GM19328 (cell line): Measurements from ENCODE around the gene NCKAP5.

ENCODE experiments used
- ATAC-seq: cut with Tn5 transposase; IDR thresholded peaks from one replicate; pipeline ENCODE4 v1.9.1; 2021; ENCODE audit warnings: mild to moderate bottlenecking, moderate library complexity; ENCODE audit not compliant: unreplicated experiment

The NCKAP5 gene

DNA sequence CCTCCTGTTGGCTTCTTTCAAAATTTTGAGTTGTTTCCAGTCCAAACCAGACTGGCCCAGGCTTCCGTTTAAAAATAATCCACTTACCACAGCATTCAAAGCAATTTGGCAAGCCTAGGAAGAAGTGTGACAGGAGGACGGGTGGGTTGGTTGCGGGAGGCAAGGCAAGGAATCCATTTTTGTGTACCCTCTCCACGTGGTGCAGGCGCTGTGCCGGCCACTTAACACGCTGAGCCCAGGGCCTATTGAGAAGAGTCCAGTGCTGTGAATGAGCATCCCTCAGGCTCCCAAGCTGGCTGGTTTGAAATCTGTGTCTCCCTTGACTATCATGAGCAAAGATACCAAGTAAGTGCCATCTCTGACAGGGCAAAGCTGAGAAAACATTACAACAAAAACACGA is 160.9 kb downstream of the NCKAP5 start:
- no peak for ATAC-seq

DNA sequence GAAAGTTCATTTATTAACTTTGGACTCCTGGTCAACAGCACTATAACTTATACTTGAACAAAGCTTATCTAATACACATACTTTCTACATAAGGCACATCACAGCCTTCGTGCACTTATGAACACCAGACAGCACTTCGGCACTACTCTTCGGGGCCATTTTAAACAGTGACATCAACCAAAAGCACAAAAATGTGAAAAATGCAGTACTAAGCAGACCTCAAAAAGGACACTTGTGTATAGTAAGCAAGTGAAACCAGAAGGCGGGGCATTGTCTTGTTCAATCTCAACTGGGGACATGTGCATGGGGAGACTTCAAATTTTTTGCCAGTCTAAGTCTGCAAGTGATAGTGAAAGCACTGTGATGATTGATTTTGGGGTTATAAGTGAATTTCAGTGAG is 163.0 kb downstream of the NCKAP5 start:
- ATAC-seq = no peak

- ATAC-seq = no peak
Measured at GRCh38 chr2:133400411-133400810, 167.9 kb downstream of the NCKAP5 start.

DNA sequence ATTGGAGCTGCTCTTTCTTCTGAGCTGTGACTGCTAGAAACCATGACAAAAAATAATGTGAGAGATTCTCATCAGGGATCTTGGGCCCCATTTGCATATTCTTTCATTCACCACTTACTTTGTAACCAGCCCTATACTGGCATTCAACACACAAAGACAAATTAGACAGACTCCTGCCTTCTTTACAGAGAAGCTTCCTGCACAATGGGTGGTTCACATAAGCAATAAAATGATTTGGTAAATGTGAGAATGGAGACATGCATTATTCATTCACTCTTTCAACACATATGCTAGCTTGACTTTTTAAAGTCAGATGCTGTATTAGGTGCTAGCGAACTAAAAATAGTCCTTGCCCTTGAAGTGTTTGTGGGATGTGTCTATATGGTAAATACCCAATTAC is 174.4 kb downstream of the NCKAP5 start:
- ATAC-seq = no peak

GRCh38 chr2:133390156-133390555 is 178.1 kb downstream of the NCKAP5 start:
- no peak for ATAC-seq

GRCh38 chr2:133389569-133389968 is 178.7 kb downstream of the NCKAP5 start:
- ATAC-seq = no peak

- ATAC-seq = no peak
Measured at GRCh38 chr2:133382566-133382965, 185.7 kb downstream of the NCKAP5 start.

DNA sequence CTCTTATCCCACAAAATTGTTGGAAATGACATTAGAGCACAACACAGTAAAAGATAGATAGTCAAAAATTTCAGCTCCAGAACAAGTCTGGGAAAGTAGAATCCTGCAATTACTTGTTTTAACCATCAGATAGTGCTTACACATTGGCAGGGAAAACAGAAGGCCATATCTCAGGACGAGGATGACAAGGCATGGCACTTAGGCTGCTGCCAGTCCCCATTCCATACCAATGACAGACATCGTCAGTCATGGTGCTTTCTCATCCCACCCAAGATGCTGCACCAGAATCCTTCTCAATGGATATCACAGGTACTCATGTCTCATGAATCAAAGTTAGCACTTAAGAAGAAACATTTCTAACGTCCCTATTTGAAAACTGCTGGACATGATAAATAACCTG is 187.3 kb downstream of the NCKAP5 start:
- no peak for ATAC-seq

GRCh38 chr2:133378928-133379549 is 189.2 kb downstream of the NCKAP5 start:
- no peak for ATAC-seq

GRCh38 chr2:133378386-133378785 is 189.9 kb downstream of the NCKAP5 start:
- no peak for ATAC-seq

GRCh38 chr2:133377599-133377998 is 190.7 kb downstream of the NCKAP5 start:
- no peak for ATAC-seq

- ATAC-seq = no peak
Measured at GRCh38 chr2:133377021-133377481, 191.2 kb downstream of the NCKAP5 start.

DNA sequence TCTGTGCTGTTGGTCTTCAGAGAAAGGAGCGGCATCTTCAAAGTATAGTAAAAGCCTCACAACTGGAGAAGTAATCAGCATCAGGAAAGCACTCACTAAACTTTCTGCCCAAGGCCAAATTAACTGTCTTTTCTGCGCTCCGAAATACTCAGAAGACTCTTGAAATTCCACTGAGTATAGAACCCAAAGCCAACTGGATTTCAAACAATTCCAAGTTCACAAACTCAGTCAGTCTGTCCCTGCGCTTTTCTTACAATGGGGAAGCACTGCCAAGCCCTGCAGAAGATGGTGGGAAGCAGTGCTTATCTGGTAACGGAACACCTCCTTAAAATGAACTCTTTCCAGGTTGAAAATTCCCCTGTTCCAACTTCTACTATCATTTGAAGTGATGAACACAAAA is 193.5 kb downstream of the NCKAP5 start:
- no peak for ATAC-seq

DNA sequence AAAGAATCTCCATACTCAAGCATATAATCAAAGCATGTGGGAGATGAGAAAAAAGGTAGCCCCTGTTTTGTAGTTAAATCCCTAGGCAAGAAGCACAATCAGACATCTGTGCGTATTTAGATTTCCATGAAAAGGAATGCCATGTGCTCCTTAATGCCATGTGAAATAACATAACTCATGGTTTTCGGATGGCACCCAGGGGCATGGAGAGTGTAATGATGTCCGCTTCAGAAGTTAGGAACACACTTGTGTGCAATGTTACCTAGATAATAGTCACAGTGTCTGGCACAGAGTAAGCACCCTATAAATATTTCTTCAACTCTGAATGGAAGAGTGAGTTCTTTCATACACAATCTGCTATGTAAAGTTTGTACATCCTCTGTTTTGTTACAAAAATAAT is 197.0 kb downstream of the NCKAP5 start:
- ATAC-seq = no peak

DNA sequence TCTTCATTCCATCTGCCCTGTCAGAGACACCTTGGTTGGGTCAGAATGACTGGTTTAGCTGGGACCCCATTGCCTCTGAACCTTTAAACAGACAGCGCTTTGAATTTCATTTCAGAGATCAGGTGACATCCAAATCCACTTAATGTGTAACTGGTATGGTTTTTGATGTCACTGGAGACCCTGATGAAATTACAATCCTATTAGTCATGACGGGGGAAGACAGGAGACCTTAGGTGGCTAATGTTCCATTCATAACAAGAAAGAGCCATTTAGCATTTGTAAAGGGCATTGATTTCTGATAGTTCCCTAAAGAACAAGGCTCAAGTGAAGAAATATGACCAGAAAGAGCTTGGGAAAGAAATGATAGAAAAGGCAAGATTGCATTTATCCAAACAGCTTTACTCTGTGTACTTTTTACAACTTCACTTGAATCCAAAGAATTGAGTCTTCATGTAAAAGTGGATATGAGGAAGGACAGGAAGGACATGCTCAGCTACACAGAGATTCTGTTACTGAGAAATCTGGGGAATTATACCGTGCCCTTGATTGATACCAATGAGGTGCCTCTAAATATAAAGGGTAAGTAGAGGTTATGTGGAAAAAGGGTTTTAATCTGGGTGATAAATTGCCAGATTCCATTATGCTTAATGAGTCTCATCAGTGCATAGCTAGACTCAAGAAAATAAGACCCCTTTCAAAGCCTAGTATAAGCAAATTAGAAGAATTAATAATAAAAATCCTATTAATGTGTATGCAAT is 198.2 kb downstream of the NCKAP5 start:
- no peak for ATAC-seq

GRCh38 chr2:133365117-133365516 is 203.1 kb downstream of the NCKAP5 start:
- no peak for ATAC-seq

GRCh38 chr2:133364636-133365035 is 203.6 kb downstream of the NCKAP5 start:
- no peak for ATAC-seq

DNA sequence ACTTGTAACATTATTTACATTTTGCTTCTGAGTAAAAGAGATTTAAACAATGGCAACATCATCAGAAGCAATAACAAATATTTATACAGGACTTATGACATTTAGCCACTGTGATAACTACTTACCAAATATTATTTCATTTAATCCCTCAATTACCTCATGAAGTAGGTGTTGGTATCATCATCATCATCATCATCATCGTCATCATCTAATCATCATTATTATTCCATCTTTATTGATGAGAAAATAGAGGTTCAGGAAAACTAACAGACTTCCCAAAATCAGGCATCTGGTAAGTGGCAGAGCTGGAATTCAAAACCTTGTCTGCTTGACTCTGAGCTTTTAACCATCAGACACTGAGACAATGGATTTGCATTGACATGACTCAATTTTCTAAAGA is 204.4 kb downstream of the NCKAP5 start:
- no peak for ATAC-seq

GRCh38 chr2:133362061-133362476 is 206.2 kb downstream of the NCKAP5 start:
- no peak for ATAC-seq

- ATAC-seq = no peak
Measured at GRCh38 chr2:133360882-133361281, 207.4 kb downstream of the NCKAP5 start.

GRCh38 chr2:133360190-133360589 is 208.1 kb downstream of the NCKAP5 start:
- ATAC-seq = no peak

- no peak for ATAC-seq
Measured at GRCh38 chr2:133352719-133353118, 215.5 kb downstream of the NCKAP5 start.

DNA sequence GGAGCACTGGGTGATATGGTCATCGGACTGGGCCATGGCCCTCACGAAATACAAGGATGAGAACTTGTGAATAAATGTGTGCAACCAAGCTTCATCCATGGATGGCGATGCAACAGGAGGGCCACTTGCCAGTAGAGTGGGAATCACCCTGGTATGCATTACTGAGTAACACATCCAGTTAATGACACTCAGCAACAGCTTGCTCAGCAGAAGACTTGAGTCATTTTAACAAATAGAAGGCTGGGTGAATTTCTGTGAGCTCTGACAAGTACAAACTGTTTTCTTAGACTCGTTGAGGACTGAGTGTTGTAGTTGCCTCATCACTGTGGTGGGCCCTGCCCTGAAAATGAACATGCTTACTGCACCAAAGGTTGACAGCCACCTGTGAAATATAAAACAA is 221.6 kb downstream of the NCKAP5 start:
- no peak for ATAC-seq
